Transverse colon (tissue), 4 donors: ENCODE data around the gene CHFR.

Source experiments
- EP300 ChIP-seq: sonication (generic); formaldehyde crosslinking; IDR thresholded peaks from one replicate; pipeline ENCODE4 v1.6.1; 2017; ENCODE audit warnings: antibody characterized with exemption, low read depth
- POLR2A ChIP-seq: fragments of 450-650 bp; IDR thresholded peaks from one replicate; pipeline ENCODE4 v1.6.1; 2016; ENCODE audit warnings: antibody characterized with exemption, mild to moderate bottlenecking, moderate library complexity
- POLR2AphosphoS5 ChIP-seq, 3 donors: sonication (generic); formaldehyde crosslinking; IDR thresholded peaks; one replicate each; pipeline ENCODE4 v1.6.1; 2016; ENCODE audit warnings: antibody characterized with exemption in 3 of 3
- TF ChIP-seq, protein P1 (sequence below), 5 experiments: fragments of 200-600 bp in 3 of 5; fragments of 450-650 bp in 2 of 5; sonication (generic) in 3 of 5; IDR thresholded peaks; 1 replicate in 2 of 5; 2 replicates in 3 of 5; pipeline ENCODE4 v1.5.1; 2016 to 2017; ENCODE audit warnings: antibody characterized with exemption in 5 of 5, inconsistent platforms in 3 of 5, mild to moderate bottlenecking in 2 of 5, moderate library complexity in 1 of 5

DNA sequence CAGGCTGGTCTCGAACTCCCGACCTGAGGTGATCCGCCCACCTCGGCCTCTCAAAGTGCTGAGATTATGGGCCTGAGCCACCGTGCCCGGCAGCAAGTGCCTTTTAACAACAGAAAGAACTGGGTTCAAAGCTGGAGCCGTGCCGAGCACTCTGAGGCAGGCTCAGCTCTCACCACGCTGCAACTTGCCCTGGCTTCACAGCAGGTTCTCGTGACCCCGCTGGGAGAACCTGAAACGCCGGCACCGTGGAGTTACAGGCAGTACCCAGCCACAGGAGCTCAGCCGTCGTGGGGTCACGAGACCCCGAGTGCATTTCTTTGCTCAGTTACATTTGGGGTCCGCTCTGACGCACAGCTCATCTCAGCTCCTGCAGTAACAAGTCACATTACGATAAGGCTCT, 73.2 kb downstream of the CHFR start:
- TF ChIP-seq, protein P1, sequence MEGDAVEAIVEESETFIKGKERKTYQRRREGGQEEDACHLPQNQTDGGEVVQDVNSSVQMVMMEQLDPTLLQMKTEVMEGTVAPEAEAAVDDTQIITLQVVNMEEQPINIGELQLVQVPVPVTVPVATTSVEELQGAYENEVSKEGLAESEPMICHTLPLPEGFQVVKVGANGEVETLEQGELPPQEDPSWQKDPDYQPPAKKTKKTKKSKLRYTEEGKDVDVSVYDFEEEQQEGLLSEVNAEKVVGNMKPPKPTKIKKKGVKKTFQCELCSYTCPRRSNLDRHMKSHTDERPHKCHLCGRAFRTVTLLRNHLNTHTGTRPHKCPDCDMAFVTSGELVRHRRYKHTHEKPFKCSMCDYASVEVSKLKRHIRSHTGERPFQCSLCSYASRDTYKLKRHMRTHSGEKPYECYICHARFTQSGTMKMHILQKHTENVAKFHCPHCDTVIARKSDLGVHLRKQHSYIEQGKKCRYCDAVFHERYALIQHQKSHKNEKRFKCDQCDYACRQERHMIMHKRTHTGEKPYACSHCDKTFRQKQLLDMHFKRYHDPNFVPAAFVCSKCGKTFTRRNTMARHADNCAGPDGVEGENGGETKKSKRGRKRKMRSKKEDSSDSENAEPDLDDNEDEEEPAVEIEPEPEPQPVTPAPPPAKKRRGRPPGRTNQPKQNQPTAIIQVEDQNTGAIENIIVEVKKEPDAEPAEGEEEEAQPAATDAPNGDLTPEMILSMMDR (IDR thresholded peaks at IDR 0.05) = no peak
- TF ChIP-seq EP300 (no peak), POLR2A (no peak), POLR2AphosphoS5 (IDR thresholded peaks at IDR 0.05) (no peak)
